GM23338 (cell line): ENCODE data around the gene PDP2. TPM values are rescaled to one million over a fixed set of nuclear protein-coding genes. Genes with fewer than 3 reads are reported as not detected.

Source experiments
- ATAC-seq: fragments of 200-7000 bp; cut with Tn5 transposase; 3 replicates; pipeline ENCODE4 v1.9.1; 2020
- DNase-seq: peaks from one replicate; pipeline ENCODE4 v3.0.0-alpha.2; 2015; ENCODE audit warnings: low spot score
- H2AFZ ChIP-seq: fragments of 200-600 bp; sonication (generic); 2 replicates; pipeline ENCODE4 v1.8.0; 2016; ENCODE audit warnings: antibody characterized with exemption, mild to moderate bottlenecking, moderate library complexity
- H3F3A ChIP-seq: fragments of 200-600 bp; sonication (generic); replicated peaks from 2 replicates; pipeline ENCODE4 v1.8.0; 2017; ENCODE audit warnings: antibody characterized with exemption, mixed run types, low read depth
- H3K27ac ChIP-seq: fragments of 200-600 bp; sonication (generic); 2 replicates; pipeline ENCODE4 v1.6.1; 2016; ENCODE audit warnings: low read depth
- H3K27me3 ChIP-seq: fragments of 200-600 bp; sonication (generic); 2 replicates; pipeline ENCODE4 v1.8.0; 2016; ENCODE audit warnings: mild to moderate bottlenecking, mixed run types, moderate library complexity; ENCODE audit not compliant: insufficient read depth
- H3K36me3 ChIP-seq: fragments of 200-600 bp; sonication (generic); 2 replicates; pipeline ENCODE4 v1.8.0; 2016; ENCODE audit warnings: mild to moderate bottlenecking; ENCODE audit not compliant: insufficient read depth
- H3K4me1 ChIP-seq: fragments of 200-600 bp; sonication (generic); 2 replicates; pipeline ENCODE4 v1.8.0; 2016; ENCODE audit warnings: mild to moderate bottlenecking, moderate library complexity; ENCODE audit not compliant: insufficient read depth
- H3K4me2 ChIP-seq: fragments of 200-600 bp; sonication (generic); 2 replicates; pipeline ENCODE4 v1.7.1; 2017; ENCODE audit warnings: mixed run types
- H3K4me3 ChIP-seq: fragments of 200-600 bp; sonication (generic); 2 replicates; pipeline ENCODE4 v1.6.1; 2016; ENCODE audit warnings: mixed run types
- H3K79me2 ChIP-seq: fragments of 200-600 bp; sonication (generic); replicated peaks from 2 replicates; pipeline ENCODE4 v1.8.0; 2017; ENCODE audit warnings: mild to moderate bottlenecking; ENCODE audit not compliant: insufficient read depth
- H3K9me2 ChIP-seq: fragments of 200-600 bp; sonication (generic); 2 replicates; pipeline ENCODE4 v1.8.0; 2017; ENCODE audit not compliant: insufficient read depth
- H4K20me1 ChIP-seq: fragments of 200-600 bp; sonication (generic); replicated peaks from 2 replicates; pipeline ENCODE4 v1.8.0; 2017; ENCODE audit warnings: mild to moderate bottlenecking; ENCODE audit not compliant: insufficient read depth
- H3K27ac Mint-ChIP-seq: 2 replicates; pipeline ENCODE4 v1.8.0; 2020; ENCODE audit warnings: inconsistent platforms, mild to moderate bottlenecking, moderate library complexity, mixed read lengths
- H3K27me3 Mint-ChIP-seq: 3 replicates; pipeline ENCODE4 v1.8.0; 2022; ENCODE audit warnings: low read depth, mild to moderate bottlenecking, moderate library complexity, mixed read lengths, inconsistent platforms; ENCODE audit not compliant: insufficient read depth, poor library complexity
- H3K36me3 Mint-ChIP-seq: 3 replicates; pipeline ENCODE4 v1.8.0; 2021; ENCODE audit warnings: low read depth, mild to moderate bottlenecking, inconsistent platforms, moderate library complexity, mixed read lengths
- H3K4me1 Mint-ChIP-seq: 3 replicates; pipeline ENCODE4 v1.8.0; 2020; ENCODE audit warnings: mild to moderate bottlenecking, inconsistent platforms, mixed read lengths
- H3K4me3 Mint-ChIP-seq: 3 replicates; pipeline ENCODE4 v1.8.0; 2021; ENCODE audit warnings: moderate library complexity, mild to moderate bottlenecking, inconsistent platforms, mixed read lengths
- H3K9me3 Mint-ChIP-seq: 3 replicates; pipeline ENCODE4 v1.8.0; 2020; ENCODE audit warnings: moderate library complexity, mild to moderate bottlenecking, inconsistent platforms, mixed read lengths
- CREB1 ChIP-seq: fragments of 250-450 bp; sonication (Bioruptor Pico); IDR thresholded peaks from 2 replicates; pipeline ENCODE4 v1.5.0; 2020; ENCODE audit warnings: low read depth, mild to moderate bottlenecking, moderate library complexity
- EZH2 ChIP-seq: fragments of 200-600 bp; sonication (generic); IDR thresholded peaks from one replicate; pipeline ENCODE4 v1.8.0; 2017; ENCODE audit warnings: antibody characterized with exemption, mild to moderate bottlenecking, low read depth; ENCODE audit not compliant: unreplicated experiment
- EZH2phosphoT487 ChIP-seq: fragments of 200-600 bp; sonication (generic); IDR thresholded peaks from one replicate; pipeline ENCODE4 v1.8.1; 2018; ENCODE audit warnings: antibody characterized with exemption; ENCODE audit not compliant: unreplicated experiment
- JUNB ChIP-seq: IDR thresholded peaks from one replicate; pipeline ENCODE4 v1.6.1; 2016; ENCODE audit warnings: antibody characterized with exemption; ENCODE audit not compliant: unreplicated experiment
- NANOG ChIP-seq: IDR thresholded peaks from 2 replicates; pipeline ENCODE4 v1.6.1; 2016; ENCODE audit warnings: antibody characterized with exemption, borderline replicate concordance
- POLR2AphosphoS5 ChIP-seq: IDR thresholded peaks from 2 replicates; pipeline ENCODE4 v1.6.1; 2016; ENCODE audit warnings: antibody characterized with exemption, low read depth
- STAT1 ChIP-seq: IDR thresholded peaks from one replicate; pipeline ENCODE4 v1.6.1; 2016; ENCODE audit warnings: antibody characterized with exemption; ENCODE audit not compliant: unreplicated experiment
- ZNF114 ChIP-seq: fragments of 250-450 bp; sonication (Bioruptor Pico); IDR thresholded peaks from 2 replicates; pipeline ENCODE4 v1.5.0; 2020; ENCODE audit warnings: mild to moderate bottlenecking, moderate library complexity
- ZNF331 ChIP-seq: fragments of 250-450 bp; sonication (Bioruptor Pico); IDR thresholded peaks from 2 replicates; pipeline ENCODE4 v1.5.0; 2020; ENCODE audit warnings: low read depth, mild to moderate bottlenecking, moderate library complexity
- polyA plus RNA-seq: library from polyadenylated mRNA; unstranded; fragments of >200 nt; fragmentation: Nextera tagmentation; extraction: Ambion mirVana; gene quantifications from 2 replicates; pipeline ENCODE4 v1.2.1, GENCODE V29; 2016
- total RNA-seq: library from RNA; depleted of rRNA; stranded (reverse); fragments of >200 nt; shearing (Covaris generic); gene quantifications from 2 replicates; pipeline ENCODE4 v1.2.3, GENCODE V29; 2014
- TF ChIP-seq, protein P1 (sequence below), 2 experiments: fragments of 200-600 bp in 1 of 2; sonication (generic) in 1 of 2; conservative IDR thresholded peaks; 2 replicates each; pipeline versions ENCODE4 v1.5.1 to v1.6.1; 2016 to 2017; ENCODE audit warnings: antibody characterized with exemption in 2 of 2, low read depth in 2 of 2, mild to moderate bottlenecking in 2 of 2, moderate library complexity in 1 of 2
- TF ChIP-seq, protein P2 (sequence below): fragments of 250-450 bp; sonication (Bioruptor Pico); IDR thresholded peaks from 2 replicates; pipeline ENCODE4 v1.5.0; 2020; ENCODE audit warnings: mild to moderate bottlenecking, moderate library complexity
- TF ChIP-seq, protein P3 (sequence below): IDR thresholded peaks from one replicate; pipeline ENCODE4 v1.6.1; 2018; ENCODE audit warnings: antibody characterized with exemption; ENCODE audit not compliant: unreplicated experiment
- TF ChIP-seq, protein P4 (sequence below): IDR thresholded peaks from 2 replicates; pipeline ENCODE4 v1.6.1; 2016; ENCODE audit warnings: antibody characterized with exemption

PDP2 gene
- total and polyA plus RNA-seq, 2 experiments from 2014 or later = 9.0 to 23.2 TPM

DNA sequence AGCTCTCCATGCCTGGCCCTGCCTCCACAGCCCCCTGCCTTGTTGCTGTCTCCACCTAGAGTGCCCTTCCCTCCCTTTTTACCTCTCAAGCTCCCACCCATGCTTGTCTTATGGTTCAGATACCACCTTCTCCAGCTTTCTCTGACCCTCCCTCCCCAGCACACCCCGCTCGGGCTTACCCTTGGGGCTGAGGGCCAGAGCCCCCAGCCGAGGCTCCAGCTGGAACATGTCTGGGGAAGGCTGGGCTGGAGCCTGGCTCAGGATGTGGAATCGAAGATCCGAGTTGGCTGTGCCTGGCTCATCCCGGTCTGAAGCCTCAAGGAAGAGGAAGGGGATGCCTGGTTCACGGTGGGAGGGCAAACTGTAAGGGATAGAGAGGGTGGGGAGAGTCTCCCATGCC is 34.7 kb downstream of the PDP2 start:
- TF ChIP-seq, protein P1, sequence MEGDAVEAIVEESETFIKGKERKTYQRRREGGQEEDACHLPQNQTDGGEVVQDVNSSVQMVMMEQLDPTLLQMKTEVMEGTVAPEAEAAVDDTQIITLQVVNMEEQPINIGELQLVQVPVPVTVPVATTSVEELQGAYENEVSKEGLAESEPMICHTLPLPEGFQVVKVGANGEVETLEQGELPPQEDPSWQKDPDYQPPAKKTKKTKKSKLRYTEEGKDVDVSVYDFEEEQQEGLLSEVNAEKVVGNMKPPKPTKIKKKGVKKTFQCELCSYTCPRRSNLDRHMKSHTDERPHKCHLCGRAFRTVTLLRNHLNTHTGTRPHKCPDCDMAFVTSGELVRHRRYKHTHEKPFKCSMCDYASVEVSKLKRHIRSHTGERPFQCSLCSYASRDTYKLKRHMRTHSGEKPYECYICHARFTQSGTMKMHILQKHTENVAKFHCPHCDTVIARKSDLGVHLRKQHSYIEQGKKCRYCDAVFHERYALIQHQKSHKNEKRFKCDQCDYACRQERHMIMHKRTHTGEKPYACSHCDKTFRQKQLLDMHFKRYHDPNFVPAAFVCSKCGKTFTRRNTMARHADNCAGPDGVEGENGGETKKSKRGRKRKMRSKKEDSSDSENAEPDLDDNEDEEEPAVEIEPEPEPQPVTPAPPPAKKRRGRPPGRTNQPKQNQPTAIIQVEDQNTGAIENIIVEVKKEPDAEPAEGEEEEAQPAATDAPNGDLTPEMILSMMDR (conservative IDR thresholded peaks at IDR 0.05; ENCODE audit: low read depth in 2 of 2) = no peak
- no peak for TF ChIP-seq NANOG
- no peak for TF ChIP-seq ZNF114 (CRISPR knock-in tag)
- no peak for TF ChIP-seq EZH2phosphoT487
- TF ChIP-seq JUNB = no peak
- TF ChIP-seq, protein P2, sequence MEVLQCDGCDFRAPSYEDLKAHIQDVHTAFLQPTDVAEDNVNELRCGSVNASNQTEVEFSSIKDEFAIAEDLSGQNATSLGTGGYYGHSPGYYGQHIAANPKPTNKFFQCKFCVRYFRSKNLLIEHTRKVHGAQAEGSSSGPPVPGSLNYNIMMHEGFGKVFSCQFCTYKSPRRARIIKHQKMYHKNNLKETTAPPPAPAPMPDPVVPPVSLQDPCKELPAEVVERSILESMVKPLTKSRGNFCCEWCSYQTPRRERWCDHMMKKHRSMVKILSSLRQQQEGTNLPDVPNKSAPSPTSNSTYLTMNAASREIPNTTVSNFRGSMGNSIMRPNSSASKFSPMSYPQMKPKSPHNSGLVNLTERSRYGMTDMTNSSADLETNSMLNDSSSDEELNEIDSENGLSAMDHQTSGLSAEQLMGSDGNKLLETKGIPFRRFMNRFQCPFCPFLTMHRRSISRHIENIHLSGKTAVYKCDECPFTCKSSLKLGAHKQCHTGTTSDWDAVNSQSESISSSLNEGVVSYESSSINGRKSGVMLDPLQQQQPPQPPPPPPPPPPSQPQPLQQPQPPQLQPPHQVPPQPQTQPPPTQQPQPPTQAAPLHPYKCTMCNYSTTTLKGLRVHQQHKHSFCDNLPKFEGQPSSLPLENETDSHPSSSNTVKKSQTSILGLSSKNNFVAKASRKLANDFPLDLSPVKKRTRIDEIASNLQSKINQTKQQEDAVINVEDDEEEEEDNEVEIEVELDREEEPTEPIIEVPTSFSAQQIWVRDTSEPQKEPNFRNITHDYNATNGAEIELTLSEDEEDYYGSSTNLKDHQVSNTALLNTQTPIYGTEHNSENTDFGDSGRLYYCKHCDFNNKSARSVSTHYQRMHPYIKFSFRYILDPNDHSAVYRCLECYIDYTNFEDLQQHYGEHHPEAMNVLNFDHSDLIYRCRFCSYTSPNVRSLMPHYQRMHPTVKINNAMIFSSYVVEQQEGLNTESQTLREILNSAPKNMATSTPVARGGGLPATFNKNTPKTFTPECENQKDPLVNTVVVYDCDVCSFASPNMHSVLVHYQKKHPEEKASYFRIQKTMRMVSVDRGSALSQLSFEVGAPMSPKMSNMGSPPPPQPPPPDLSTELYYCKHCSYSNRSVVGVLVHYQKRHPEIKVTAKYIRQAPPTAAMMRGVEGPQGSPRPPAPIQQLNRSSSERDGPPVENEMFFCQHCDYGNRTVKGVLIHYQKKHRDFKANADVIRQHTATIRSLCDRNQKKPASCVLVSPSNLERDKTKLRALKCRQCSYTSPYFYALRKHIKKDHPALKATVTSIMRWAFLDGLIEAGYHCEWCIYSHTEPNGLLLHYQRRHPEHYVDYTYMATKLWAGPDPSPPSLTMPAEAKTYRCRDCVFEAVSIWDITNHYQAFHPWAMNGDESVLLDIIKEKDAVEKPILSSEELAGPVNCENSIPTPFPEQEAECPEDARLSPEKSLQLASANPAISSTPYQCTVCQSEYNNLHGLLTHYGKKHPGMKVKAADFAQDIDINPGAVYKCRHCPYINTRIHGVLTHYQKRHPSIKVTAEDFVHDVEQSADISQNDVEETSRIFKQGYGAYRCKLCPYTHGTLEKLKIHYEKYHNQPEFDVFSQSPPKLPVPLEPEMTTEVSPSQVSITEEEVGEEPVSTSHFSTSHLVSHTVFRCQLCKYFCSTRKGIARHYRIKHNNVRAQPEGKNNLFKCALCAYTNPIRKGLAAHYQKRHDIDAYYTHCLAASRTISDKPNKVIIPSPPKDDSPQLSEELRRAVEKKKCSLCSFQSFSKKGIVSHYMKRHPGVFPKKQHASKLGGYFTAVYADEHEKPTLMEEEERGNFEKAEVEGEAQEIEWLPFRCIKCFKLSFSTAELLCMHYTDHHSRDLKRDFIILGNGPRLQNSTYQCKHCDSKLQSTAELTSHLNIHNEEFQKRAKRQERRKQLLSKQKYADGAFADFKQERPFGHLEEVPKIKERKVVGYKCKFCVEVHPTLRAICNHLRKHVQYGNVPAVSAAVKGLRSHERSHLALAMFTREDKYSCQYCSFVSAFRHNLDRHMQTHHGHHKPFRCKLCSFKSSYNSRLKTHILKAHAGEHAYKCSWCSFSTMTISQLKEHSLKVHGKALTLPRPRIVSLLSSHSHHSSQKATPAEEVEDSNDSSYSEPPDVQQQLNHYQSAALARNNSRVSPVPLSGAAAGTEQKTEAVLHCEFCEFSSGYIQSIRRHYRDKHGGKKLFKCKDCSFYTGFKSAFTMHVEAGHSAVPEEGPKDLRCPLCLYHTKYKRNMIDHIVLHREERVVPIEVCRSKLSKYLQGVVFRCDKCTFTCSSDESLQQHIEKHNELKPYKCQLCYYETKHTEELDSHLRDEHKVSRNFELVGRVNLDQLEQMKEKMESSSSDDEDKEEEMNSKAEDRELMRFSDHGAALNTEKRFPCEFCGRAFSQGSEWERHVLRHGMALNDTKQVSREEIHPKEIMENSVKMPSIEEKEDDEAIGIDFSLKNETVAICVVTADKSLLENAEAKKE (CRISPR knock-in tag) = no peak
- no peak for TF ChIP-seq EZH2
- TF ChIP-seq, protein P3, sequence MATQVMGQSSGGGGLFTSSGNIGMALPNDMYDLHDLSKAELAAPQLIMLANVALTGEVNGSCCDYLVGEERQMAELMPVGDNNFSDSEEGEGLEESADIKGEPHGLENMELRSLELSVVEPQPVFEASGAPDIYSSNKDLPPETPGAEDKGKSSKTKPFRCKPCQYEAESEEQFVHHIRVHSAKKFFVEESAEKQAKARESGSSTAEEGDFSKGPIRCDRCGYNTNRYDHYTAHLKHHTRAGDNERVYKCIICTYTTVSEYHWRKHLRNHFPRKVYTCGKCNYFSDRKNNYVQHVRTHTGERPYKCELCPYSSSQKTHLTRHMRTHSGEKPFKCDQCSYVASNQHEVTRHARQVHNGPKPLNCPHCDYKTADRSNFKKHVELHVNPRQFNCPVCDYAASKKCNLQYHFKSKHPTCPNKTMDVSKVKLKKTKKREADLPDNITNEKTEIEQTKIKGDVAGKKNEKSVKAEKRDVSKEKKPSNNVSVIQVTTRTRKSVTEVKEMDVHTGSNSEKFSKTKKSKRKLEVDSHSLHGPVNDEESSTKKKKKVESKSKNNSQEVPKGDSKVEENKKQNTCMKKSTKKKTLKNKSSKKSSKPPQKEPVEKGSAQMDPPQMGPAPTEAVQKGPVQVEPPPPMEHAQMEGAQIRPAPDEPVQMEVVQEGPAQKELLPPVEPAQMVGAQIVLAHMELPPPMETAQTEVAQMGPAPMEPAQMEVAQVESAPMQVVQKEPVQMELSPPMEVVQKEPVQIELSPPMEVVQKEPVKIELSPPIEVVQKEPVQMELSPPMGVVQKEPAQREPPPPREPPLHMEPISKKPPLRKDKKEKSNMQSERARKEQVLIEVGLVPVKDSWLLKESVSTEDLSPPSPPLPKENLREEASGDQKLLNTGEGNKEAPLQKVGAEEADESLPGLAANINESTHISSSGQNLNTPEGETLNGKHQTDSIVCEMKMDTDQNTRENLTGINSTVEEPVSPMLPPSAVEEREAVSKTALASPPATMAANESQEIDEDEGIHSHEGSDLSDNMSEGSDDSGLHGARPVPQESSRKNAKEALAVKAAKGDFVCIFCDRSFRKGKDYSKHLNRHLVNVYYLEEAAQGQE = no peak
- no peak for TF ChIP-seq ZNF331 (CRISPR knock-in tag)
- no peak for TF ChIP-seq CREB1 (CRISPR knock-in tag)
- TF ChIP-seq, protein P4, sequence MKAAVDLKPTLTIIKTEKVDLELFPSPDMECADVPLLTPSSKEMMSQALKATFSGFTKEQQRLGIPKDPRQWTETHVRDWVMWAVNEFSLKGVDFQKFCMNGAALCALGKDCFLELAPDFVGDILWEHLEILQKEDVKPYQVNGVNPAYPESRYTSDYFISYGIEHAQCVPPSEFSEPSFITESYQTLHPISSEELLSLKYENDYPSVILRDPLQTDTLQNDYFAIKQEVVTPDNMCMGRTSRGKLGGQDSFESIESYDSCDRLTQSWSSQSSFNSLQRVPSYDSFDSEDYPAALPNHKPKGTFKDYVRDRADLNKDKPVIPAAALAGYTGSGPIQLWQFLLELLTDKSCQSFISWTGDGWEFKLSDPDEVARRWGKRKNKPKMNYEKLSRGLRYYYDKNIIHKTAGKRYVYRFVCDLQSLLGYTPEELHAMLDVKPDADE = no peak
- TF ChIP-seq POLR2AphosphoS5 = no peak
- no peak for TF ChIP-seq STAT1
- Histone ChIP-seq H3K4me2 (no peak overlapping the region), H3K4me3 (no peak overlapping the region), H3F3A (no peaks in the 10 kb centered on the region), H4K20me1 (no peaks in the 10 kb centered on the region), H3K79me2 (no peaks in the 10 kb centered on the region), H2AFZ (no peak overlapping the region), H3K27me3 (no peaks in the 10 kb centered on the region), H3K36me3 (no peaks in the 10 kb centered on the region), H3K4me1 (no peaks in the 10 kb centered on the region), H3K27ac (no peak overlapping the region), H3K9me2 (no peaks in the 10 kb centered on the region)
- Mint-ChIP-seq H3K9me3 (no peaks in the 10 kb centered on the region; the same call in 2 of the 3 replicates), H3K4me1 (no peaks in the 10 kb centered on the region; the same call in 2 of the 3 replicates), H3K36me3 (no peaks in the 10 kb centered on the region), H3K4me3 (no peak overlapping the region), H3K27ac (no peak overlapping the region), H3K27me3 (peaks cover 9% of the 10 kb centered on the region)
- DNase-seq = no peak
- ATAC-seq = no peak
